ENCODE data around the gene CALB2.
A peak's percentile ranks its signal among the peaks of the same experiment; 100 is the strongest.
"Not testable (repeated sequence)": the region's sequence is repeated elsewhere in the genome, so short reads cannot be mapped to it uniquely, and the experiment has no call there.

CALB2 gene

GRCh38 chr16:71352963-71353460 lies 5.5 kb upstream of the CALB2 start:
- DNase-seq = no peak

- DNase-seq = no peak
Observed at GRCh38 chr16:71353736-71354135, 4.8 kb upstream of the CALB2 start.

GRCh38 chr16:71354156-71354555 lies 4.4 kb upstream of the CALB2 start:
- no peak for DNase-seq

- DNase-seq = no peak
Observed at GRCh38 chr16:71356051-71356740, 2.3 kb upstream of the CALB2 start.

GRCh38 chr16:71356936-71357335 lies 1.6 kb upstream of the CALB2 start:
- DNase-seq = not testable (repeated sequence)

- peak; percentile 1 for DNase-seq
Observed at GRCh38 chr16:71357681-71358080, 842 bp upstream of the CALB2 start.

- DNase-seq = no peak
Observed at GRCh38 chr16:71359431-71359830, 908 bp downstream of the CALB2 start.

GRCh38 chr16:71360378-71360777 lies 1.9 kb downstream of the CALB2 start:
- no peak for DNase-seq

- no peak for DNase-seq
Observed at GRCh38 chr16:71364133-71364681, 5.7 kb downstream of the CALB2 start.

GRCh38 chr16:71365021-71365420 lies 6.5 kb downstream of the CALB2 start:
- no peak for DNase-seq

- no peak for DNase-seq
Observed at GRCh38 chr16:71367241-71367976, 8.9 kb downstream of the CALB2 start.

- DNase-seq = no peak
Observed at GRCh38 chr16:71368958-71369357, 10.4 kb downstream of the CALB2 start.

GRCh38 chr16:71369494-71369893 lies 11.0 kb downstream of the CALB2 start:
- no peak for DNase-seq

GRCh38 chr16:71371237-71371636 lies 12.7 kb downstream of the CALB2 start:
- DNase-seq = no peak

GRCh38 chr16:71373073-71373472 lies 14.6 kb downstream of the CALB2 start:
- no peak for DNase-seq

- DNase-seq = no peak
Observed at GRCh38 chr16:71376465-71377157, 18.1 kb downstream of the CALB2 start.

GRCh38 chr16:71379711-71380110 lies 21.2 kb downstream of the CALB2 start:
- DNase-seq = no peak

GRCh38 chr16:71380831-71381230 lies 22.3 kb downstream of the CALB2 start:
- DNase-seq = no peak

- DNase-seq = no peak
Observed at GRCh38 chr16:71383054-71383773, 24.7 kb downstream of the CALB2 start.

- no peak for DNase-seq
Observed at GRCh38 chr16:71384073-71384724, 25.7 kb downstream of the CALB2 start.

- DNase-seq = no peak
Observed at GRCh38 chr16:71387045-71387871, 28.7 kb downstream of the CALB2 start.

All from DMS79 treated with DMSO at 0.1 percent for 48 hours (cell line).